Right hindlimb (tissue), 1 donor: Measurements from ENCODE around the gene IDUA.

Experiments
- DNase-seq: peaks from one replicate; pipeline ENCODE4 v3.0.0-alpha.2; 2018

IDUA gene

DNA sequence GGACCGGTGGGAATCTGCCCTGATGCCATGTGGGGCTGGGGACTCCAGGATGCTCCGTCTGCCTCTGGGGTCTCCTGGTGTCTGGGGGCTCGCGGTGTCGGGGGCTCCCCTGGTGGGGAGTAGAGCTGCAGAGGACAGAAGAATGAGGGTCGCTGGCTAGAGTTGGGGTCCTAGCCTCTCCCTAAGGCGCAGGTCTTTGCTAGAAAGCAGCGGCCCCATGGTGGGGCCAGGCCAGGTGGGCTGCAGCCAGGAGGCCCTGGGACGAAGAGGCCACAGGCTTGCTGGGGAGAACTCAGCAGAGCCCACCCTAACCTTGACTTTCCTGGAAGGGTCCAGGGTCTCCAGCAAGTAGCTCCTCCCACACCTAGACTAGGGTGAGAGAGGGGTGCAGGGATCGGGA is 46.0 kb downstream of the IDUA start:
- no peak for DNase-seq

DNA sequence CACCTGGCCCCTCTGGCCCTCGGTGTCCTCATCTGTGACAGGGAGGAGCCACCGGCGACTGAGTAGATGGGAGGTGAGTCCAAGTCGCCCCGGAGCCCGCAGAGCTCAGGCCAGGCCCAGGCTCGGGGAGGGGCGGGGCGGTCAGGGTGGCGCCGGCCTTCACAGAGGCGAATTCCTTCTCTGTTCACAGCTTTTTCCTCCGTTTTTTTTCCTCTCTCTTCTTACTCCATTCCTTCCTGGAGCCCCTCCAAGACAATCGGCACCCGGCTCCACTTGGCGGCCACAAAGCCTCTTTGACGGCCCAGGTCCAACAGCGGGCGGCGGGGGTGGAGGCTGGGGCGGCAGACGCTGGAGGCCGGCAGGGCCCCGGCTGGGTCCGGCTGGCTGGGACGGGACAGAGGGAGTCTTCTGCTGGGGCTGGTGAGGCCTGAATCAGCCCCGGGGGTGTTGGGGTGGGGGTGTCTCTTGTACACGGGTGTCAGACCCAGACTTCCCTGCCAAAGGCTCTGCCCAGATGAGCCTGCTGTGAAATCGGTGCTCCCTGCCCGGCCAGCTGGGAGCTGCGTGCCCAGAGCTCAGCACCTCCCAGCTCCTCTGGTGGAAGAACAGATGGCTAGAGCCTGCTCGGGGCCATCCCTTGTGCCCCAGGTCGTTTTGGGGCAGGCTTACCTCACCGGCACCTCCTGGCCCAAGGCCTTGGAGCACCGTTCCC is 47.2 kb downstream of the IDUA start:
- peak; percentile 90 for DNase-seq

DNA sequence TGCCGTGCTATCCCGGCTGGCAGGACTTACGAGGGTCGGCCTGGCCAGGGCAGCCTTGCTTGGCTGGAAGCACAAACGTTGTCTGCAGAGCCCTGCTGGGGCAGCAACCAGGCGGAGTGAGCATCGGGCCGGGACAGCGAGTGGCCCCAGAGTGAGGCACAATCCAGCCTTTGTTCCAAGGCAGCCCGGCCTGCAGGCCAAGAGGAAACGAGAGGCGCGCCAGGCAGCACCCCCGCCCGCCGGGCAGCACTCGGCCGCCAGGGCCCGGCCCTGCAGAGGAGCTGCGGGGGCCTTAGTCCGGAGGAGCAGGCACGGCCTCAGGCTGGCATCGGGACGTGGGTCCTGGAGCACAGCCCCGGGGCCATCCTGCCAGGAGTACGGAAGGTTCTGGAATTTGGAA is 48.7 kb downstream of the IDUA start:
- DNase-seq, result peak; percentile 79

DNA sequence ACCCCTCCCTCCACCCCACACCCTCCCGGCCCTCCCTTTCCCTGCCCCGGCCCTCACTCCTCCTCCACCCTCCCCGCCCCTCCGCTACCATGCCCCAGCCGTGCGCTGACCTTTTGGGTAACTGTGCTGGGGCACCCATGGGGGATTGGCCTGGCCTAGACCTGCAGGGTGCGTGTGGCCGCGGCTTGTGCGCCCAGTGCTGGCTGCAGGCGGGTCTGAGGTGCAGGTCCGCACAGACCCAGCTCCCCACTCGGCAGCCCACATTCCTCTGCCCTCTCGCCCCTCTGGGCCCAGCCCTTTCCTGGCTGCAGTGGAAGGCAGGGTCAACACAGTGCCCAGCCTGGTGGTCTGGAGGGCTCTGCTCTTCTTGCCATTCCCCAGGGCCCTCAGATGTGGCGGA is 49.3 kb downstream of the IDUA start:
- DNase-seq, result no peak

DNA sequence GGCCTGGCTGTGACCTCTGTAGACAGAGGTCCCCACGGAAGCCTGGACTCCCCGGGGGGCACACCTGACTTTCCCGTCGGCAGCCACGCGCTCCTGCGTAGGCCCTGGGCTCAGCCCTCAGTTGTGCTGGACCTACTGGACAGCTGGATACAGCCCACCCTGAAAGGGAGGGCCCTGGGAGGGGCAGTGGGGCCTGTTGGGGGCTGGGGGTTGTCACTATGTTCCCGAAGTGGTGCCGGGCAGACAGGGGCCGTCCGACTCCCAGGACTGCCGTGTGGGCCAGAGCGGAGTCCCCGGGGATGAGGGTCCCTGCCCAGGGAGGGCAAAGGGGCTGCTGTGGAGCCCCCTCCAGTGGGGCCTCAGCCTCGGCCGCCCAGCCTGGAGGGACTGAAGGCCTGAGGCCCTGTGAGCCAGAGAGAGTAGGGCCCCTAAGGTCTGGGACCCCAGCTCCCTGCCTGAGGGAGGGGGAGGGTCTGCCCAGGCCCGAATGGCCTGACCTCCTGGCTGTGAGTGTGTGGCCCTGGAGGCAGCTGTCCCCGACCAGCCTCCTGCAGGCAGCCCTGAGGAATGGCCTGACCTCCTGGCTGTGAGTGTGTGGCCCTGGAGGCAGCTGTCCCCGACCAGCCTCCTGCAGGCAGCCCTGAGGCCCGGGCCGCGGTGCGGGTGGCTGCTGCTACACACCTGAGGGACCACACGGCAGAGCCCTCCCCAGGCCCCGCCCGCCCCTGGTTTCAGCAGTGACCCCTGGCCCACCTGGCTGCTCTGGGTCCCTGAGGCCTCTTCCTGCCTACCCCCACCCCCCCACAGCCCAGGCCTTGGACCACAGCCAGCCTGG is 50.3 kb downstream of the IDUA start:
- DNase-seq, result no peak

DNA sequence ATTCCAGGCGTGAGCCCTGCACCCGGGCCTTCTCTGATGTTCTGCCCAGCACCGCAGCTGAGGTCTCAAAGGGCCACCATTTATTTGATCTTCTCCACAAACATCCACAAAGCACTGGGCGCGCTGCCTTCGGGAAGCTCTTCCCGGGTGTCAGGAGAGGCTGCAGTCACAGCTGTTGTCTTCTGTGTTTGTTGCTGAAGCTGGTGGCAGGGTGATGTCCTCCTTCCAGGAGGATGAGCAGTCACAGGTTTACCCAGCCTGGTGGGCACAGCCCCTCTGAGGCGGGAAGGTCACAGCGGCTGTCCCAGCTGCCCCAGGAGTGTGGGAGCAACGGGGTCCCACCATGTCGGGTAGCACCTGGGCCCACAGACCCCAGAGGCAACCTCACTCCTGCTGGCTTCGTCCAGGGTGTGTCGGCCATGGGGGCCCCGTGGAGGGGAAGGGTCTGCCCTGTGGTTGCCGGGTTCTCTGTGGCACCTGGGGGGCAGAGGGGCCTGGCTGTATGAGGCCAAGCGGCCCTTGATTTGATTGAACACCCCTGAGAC is 52.2 kb downstream of the IDUA start:
- DNase-seq, result no peak

DNA sequence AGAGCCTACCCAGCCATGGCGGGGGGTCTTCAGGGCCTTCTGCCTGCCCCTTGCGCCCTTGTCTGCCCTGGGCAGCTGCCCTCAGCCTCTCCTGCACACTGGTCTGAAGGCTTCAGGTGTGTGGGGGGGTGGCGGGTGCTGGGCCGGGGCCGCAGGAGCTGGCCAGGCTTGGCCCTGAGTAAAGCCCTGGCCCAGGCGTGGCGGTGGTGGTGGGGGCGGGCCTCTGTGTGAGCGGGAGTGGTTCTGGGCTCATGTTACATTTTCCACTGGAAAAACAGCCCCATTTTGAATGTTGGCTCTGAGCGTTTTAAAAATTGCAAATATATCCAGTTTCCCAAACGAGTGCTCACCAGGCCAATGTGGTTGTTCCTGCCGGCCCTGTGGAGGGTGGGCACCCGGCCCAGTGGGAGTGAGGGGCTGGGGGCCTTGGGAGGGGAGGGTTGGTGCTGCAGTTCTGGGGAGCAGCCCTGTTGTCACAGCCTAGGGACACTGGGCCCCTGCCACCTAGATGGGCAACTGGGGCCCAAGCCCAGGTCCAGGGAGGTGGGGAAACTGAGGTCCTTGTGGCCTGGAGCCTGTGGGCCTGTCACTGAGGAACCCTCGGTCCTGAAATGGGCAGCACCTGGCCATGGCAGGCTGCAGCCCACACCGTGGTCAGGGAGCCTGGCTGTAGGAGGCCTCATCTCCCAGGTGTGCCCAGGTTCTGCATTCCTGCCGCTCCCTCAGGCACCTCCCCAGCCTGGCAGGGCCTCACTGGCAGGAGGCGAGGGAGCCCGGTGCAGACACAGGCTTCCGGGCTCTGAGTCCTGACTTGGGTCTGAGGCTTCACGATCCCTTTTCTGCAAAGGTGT is 52.9 kb downstream of the IDUA start:
- DNase-seq, result peak; percentile 86

DNA sequence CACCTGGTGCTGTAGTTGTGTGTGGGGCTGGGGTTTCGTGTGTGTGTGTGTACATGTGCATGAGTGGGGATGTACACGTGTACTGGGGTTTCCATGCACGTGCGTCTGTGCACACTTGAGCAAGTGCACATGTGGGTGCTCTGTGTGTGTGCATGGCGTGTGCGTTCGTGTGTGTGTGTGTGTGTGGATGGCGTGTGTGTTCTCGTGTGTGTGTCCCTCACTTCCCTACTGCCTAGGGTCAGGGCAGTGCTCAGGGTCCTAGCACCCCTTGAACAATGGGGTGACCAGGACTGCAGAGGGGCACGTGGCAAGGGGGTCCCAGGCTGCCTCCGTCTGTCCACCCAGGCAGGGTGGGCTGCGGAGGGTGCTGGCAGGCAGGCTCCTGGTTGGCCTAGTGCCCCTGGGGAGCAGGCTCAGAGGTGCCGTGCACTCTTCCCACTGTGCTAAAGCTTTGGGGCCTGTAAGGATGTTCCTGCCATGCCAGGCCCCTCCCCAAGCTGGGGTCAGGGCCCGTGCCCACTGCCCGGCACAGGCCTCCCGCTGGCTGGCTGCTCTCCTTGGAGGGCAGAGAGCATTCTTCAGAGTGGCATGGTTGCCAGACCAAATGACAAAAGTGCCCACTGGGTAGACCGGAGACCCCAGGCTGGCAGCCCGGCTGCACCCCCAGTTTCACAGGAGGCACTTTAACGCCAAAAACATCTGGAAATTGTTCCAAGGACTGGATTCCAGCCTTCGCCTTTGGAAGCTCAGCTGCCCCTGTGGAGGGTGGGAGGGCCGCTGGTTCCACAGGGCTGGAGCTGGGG is 53.7 kb downstream of the IDUA start:
- no peak for DNase-seq

DNA sequence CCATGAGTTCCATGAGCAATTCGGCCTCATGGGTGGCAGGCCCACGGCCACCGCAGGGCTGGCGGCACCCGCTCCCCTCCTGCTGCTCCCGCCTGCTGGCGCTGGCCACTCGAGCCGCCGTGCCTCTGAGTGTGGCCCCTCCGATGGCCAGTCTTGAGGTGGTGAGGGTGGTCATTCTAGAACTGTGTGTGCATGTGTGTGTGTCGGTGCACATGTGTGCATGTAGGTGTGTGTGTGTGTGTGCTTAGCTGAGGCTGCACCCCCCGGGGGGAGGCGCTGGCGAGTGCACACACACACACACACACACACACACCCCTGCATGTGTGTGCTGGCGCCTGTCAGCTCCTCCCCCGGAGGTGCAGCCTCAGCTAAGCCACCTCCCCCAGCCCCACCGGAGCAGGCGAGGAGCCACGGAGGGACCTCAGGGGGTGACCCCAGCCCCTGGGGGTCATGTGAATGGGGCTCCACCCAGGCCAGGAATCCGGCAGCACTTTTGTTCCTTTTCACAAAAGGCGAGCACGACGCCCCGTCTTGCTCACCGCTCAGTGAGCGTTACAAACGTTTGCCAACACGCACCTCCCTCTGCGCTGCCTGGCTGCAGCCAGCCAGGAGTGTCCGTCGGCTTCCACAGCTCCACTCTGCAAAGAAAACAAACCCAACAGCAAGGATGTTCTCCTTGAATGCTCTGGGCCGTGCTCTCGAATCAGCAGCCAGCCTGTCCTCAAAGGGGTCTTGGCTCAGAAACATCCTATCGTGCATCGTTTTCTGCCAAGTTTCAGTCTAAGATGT is 54.5 kb downstream of the IDUA start:
- peak; percentile 79 for DNase-seq

DNA sequence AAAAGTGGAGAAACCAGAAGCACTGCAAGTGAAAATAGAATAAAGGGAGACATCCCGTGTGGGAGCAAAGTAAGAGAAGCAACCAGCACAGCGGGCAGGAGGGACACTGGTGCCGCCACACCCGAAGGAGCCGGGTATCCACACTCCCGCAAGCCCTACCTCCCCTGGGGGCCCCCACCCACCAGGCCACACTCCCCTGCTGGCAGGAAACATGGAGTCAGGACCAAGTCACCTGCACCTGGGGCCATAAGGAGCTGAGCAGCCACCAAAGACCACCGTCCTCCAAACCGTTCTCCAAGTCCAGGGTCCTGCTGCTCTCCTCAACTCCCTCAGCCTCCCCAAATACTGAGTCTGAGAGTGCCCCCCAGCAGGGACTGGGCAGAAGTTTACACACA is 55.1 kb downstream of the IDUA start:
- no peak for DNase-seq

DNA sequence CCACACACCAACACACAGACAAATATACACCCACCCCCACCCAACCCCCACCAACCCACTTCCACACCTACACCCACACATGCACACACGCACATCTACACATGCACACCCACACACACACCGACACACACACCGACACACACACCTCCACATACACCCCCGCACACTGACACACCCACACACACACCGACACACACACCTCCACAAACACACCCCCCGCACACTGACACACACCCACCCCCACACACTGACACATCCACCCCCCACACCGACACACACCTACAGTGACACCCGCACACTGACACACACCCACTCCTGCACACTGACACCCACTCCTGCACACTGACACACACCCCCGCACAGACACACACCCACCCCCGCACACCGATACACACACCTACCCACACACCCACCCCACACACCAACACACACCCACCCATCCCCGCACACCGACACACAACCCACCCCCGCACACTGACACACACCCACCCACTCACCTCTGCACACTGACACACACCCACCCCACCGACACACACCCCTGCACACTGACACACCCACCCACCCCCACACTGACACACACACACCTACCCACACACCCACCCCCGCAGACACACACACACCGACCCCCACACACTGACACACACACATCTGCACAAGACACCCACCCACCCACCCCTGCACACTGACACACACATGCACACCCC is 55.7 kb downstream of the IDUA start:
- peak; percentile 16 for DNase-seq

DNA sequence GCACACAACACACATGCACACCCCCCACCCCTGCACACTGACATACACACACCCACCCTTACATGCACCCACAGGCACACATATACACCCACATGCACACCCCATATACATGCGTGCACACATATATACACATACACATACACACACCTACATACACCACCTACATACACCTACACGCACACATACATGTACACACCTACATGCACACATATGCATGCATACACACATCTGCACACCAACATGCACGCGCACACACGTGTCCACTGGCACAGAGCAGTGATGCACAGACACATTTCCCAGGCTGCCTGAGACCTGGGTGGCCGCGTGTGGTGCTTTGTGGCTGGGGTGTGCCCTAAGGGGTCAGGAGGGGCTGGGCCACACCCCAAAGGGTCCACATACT is 56.3 kb downstream of the IDUA start:
- DNase-seq, result no peak

DNA sequence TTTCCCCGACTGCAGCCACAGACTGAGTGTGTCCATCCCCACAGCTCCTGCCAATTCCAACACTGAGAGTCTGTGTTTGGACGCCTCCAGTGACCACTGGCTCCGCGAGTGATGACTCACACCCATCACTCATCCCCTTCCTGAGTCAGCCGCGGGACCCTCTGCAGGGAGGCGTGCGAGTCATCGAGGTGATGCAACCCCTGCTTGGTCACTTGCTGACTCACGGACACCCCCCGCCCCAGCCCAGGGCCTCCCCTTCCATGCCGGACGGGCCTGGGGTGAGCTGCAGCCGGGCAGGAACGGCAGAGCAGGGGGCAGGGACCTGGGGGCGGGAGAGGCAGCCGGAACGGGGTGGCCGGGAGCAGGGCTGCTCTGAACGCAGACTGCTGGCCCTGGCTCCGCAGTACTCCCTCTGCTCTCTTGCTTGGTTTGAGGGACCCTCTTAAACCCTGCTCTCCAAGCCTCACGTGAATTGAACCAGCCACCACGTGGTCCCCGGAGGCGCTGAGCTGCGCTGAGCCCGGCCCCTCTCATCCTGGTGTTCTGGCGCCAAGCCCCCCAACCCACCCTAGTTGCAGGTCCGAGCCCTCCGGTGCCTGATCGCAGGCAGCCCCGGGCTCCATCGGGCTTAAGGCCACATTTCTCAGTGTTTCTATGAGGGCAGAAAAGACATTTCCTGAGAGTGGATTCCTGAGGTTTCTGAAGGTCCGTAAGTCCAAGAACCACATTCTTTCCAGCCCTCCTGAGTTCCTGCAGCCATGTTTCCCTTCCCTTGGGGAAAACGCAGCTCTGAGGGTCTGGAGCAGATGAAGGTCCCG is 57.0 kb downstream of the IDUA start:
- peak; percentile 92 for DNase-seq

DNA sequence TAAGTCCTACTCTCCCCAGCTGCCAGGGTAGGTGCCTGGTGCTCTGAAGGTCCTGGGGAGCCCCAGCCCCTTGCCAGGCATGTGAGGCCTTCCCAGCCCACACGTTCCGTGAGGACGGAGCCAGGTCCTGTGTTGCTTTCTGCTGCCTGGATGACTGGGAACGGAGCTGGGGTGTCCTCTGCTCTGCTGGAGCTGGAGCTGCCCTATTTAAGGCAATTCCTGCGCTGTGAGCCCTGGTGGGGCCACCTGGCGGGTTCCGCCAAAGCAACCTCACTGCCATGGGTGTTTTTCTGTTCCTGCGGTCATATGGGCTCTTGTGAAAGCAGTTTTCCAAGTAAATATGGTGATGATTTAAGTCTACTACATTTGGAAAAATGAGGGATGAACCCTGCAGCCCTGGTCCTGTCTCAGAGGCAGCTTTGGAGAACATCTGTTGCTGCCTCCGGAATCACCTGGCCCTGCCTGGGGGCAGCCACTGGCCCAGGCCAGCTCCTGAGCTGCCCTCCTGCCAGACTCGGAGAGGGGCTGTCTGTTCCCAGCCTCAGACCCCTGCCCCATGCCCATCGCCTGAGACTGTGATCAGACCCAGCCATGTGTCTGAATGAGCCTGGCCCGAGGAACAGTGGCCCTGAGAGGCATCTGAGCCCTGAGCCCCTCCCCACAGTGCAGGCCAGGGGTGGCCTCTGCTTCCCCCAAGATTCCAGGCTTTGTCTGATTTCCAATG is 57.8 kb downstream of the IDUA start:
- DNase-seq, result peak; percentile 48

DNA sequence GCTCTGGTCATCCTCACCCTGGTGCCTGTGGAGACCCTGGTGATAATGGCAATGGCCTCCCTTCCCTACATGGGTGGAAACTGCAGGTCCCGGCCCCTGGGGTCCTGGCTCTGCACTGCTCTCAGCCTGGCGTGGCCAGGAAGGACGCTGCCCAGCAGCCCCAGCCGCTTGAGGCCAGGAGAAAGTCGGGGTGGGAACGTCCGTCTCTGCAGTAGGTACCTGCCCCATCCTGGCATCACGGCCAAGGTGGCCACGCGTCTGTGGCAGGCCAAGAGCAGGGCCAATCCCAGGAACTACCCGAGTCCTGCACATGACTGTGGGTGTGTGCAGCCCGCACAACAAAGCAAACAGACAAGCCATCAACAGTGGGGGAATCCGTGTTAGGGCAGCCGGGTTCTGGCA is 58.4 kb downstream of the IDUA start:
- DNase-seq, result peak; percentile 19

DNA sequence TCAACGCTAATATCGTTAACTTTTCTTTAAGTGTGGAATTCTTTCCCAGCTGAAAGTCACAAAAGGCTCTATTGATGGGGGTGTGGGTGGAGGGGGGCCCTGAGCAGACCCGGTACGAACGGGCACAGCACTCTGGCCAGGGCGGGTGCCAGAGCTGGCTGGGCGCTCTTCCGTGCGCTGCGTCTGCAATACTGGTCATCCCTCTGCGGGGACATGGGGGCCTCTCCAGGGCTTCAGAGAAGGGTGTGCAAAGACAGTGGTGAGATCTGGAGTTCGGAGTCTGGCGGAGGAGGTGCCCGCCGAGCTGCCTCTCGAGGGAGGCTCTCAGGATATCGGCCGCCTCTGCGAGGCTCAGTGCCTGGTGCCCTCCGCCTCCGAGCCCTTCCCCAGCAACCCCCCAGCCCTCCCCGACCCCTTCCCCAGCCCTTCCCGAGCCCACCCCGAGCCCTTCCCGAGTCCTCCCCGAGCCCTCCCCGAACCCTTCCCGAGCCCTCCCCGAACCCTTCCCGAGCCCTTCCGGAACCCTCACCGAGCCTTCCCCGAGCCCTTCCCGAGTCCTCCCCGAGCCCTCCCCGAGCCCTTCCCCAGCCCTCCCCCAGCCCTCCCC is 58.9 kb downstream of the IDUA start:
- DNase-seq, result peak; percentile 25

DNA sequence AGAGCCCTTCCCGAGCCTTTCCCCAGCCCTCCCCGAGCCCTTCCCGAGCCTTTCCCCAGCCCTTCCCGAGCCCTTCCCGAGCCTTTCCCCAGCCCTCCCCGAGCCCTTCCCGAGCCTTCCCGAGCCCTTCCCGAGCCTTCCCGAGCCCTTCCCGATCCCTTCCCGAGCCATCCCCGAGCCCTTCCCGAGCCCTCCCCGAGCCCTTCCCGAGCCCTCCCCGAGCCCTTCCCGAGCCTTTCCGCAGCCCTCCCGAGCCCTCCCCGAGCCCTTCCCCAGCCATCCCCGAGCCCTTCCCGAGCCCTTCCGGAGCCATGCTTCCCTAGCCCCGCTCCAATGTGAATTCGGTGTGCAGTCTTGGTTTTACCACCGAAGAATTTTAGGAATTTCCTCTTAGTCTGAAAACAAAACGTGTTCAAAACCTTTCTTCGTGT is 59.8 kb downstream of the IDUA start:
- DNase-seq, result peak; percentile 93

DNA sequence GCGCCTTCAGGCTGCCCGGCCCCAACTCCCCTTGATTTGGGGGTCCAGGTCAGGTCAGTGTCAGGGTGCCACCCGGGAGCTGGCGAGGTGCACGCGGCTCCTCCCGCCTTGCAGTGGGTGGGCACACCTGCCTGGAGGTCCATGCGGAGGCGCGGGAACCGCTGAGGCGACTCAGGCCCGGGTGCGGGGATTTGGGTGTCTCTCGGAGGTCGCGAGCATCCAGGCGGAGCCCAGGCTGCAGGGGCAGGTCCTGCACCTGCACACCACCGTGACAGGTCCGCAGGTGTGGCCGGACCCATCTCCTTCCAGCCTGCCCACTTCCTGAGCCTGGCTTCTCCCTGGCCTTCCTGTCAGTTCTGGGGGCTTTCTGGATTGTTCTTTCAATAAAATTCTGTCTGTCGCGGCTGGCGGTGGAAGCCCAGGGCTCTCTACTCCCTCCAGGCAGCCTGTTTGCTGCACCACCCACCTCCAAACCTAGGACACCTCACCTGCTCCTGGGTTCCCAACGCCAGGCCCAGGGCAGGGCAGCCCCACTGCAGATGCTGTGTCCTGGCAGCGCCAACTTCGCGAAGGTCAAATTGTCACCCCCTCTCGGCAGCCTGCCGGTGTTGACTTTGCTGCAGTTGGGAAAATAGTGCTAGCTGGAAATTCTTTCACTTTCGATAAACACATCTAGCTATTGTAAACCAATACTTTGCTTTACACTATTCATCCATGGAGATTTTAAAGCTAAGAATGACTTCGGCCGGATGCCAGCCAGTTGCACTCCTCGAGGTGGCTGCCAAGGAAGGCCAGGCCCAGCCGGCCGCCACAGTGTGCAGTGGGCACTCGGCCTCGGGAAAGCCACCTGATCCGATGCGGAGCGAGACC is 60.5 kb downstream of the IDUA start:
- peak; percentile 30 for DNase-seq
